ENCODE results near the gene MRPS15.

MRPS15 gene

GRCh38 chr1:36486093-36486438 lies 21.9 kb upstream of the MRPS15 start:
- Histone ChIP-seq H3K27me3 (replicated peaks in 2 of 5; ENCODE audit: control insufficient read depth in 4 of 5, insufficient read depth in 5 of 5, low read length in 4 of 5) (no peaks in the 10 kb centered on the region), H3K9me3 (ENCODE audit: control extremely low read depth in 1 of 5, control insufficient read depth in 4 of 5, insufficient read depth in 2 of 5, low read depth in 1 of 5, low read length in 4 of 5) (no peaks in the 10 kb centered on the region), H3K36me3 (ENCODE audit: control insufficient read depth in 4 of 4, insufficient read depth in 4 of 4, low read length in 3 of 4) (peaks cover 0 to 2% (median 0%) of the 10 kb centered on the region in 4 experiments), H3K27ac (ENCODE audit: insufficient read depth in 1 of 2, low read depth in 1 of 2, low read length in 2 of 2, poor library complexity in 1 of 2, severe bottlenecking in 2 of 2) (no peak overlapping the region), H3K4me3 (ENCODE audit: control insufficient read depth in 1 of 7, extremely low read depth in 1 of 7, insufficient read depth in 4 of 7, low read depth in 2 of 7, low read length in 6 of 7) (no peak overlapping the region), H3K4me1 (ENCODE audit: control extremely low read depth in 1 of 4, control insufficient read depth in 4 of 4, insufficient read depth in 4 of 4, low read length in 3 of 4) (peaks cover 7 to 52% (median 35%) of the 10 kb centered on the region in 4 experiments)
- no peak for DNase-seq
- ChIA-PET POLR2A (no interaction called here), CTCF (interaction anchor here (1.0 to 2.3 kb wide), 3 partner anchors 11 to 31 kb away, joined by 3 to 6 read pairs (median 5); no protein-coding TSS in a partner anchor)
- no CpG with 5 or more reads among the region's 2 CpGs for WGBS (ENCODE audit: insufficient coverage)

GRCh38 chr1:36484099-36484498 lies 19.9 kb upstream of the MRPS15 start:
- ChIA-PET POLR2A (no interaction called here), CTCF (interaction anchor here (1.0 kb wide), 1 partner anchor 25 kb away, joined by 3 read pairs; no protein-coding TSS in a partner anchor)

GRCh38 chr1:36482724-36483388 lies 18.7 kb upstream of the MRPS15 start, which contains the start of gene CSF3R:
CSF3R (minus strand) TSS chr1:36482913; CDS start chr1:36479496, 3,417 bp downstream.
- H3K27me3 ChIP-seq (replicated peaks in 2 of 5; ENCODE audit: control insufficient read depth in 4 of 5, insufficient read depth in 5 of 5, low read length in 4 of 5): no peaks in the 10 kb centered on the region
- peak within 1 kb of the TSS; percentile 18 to 81 (median 70) for H3K4me3 ChIP-seq (ENCODE audit: control insufficient read depth in 1 of 7, extremely low read depth in 1 of 7, insufficient read depth in 4 of 7, low read depth in 2 of 7, low read length in 6 of 7)
- CTCF ChIA-PET: interaction anchor here (0.7 to 3.1 kb wide), 4 partner anchors 19 to 67 kb away, joined by 3 to 17 read pairs (median 4); partner anchors contain the start of gene MRPS15
- peaks cover 5 to 28% (median 17%) of the 10 kb centered on the region in 4 experiments for H3K36me3 ChIP-seq (ENCODE audit: control insufficient read depth in 4 of 4, insufficient read depth in 4 of 4, low read length in 3 of 4)
- POLR2A ChIA-PET: interaction anchor here (0.7 kb wide), 1 partner anchor 9 kb away, joined by 3 read pairs; no protein-coding TSS in a partner anchor
- H3K9me3 ChIP-seq (ENCODE audit: control extremely low read depth in 1 of 5, control insufficient read depth in 4 of 5, insufficient read depth in 2 of 5, low read depth in 1 of 5, low read length in 4 of 5): no peaks in the 10 kb centered on the region
- H3K27ac ChIP-seq (ENCODE audit: insufficient read depth in 1 of 2, low read depth in 1 of 2, low read length in 2 of 2, poor library complexity in 1 of 2, severe bottlenecking in 2 of 2): peak within 1 kb of the TSS; percentile 74 to 81
- 13% methylated on average over 8 of the region's 13 CpGs for whole genome bisulfite sequencing (ENCODE audit: insufficient coverage)
- peaks cover 7 to 63% (median 43%) of the 10 kb centered on the region in 4 experiments for H3K4me1 ChIP-seq (ENCODE audit: control extremely low read depth in 1 of 4, control insufficient read depth in 4 of 4, insufficient read depth in 4 of 4, low read length in 3 of 4)
- peak; percentile 55 to 87 (median 80) for DNase-seq

More at GRCh38 chr1:36484099-36484498, 19.9 kb upstream of the MRPS15 start:
- H3K4me1 ChIP-seq (ENCODE audit: control extremely low read depth in 1 of 4, control insufficient read depth in 4 of 4, insufficient read depth in 4 of 4, low read length in 3 of 4): peaks cover 7 to 68% (median 46%) of the 10 kb centered on the region in 4 experiments
- no peak overlapping the region for H3K27ac ChIP-seq (ENCODE audit: insufficient read depth in 1 of 2, low read depth in 1 of 2, low read length in 2 of 2, poor library complexity in 1 of 2, severe bottlenecking in 2 of 2)
- no peaks in the 10 kb centered on the region for H3K27me3 ChIP-seq (replicated peaks in 2 of 5; ENCODE audit: control insufficient read depth in 4 of 5, insufficient read depth in 5 of 5, low read length in 4 of 5)
- peaks cover 3 to 21% (median 11%) of the 10 kb centered on the region in 4 experiments for H3K36me3 ChIP-seq (ENCODE audit: control insufficient read depth in 4 of 4, insufficient read depth in 4 of 4, low read length in 3 of 4)
- WGBS (ENCODE audit: insufficient coverage): 94% methylated on average over 2 of the region's 2 CpGs
- no peaks in the 10 kb centered on the region for H3K9me3 ChIP-seq (ENCODE audit: control extremely low read depth in 1 of 5, control insufficient read depth in 4 of 5, insufficient read depth in 2 of 5, low read depth in 1 of 5, low read length in 4 of 5)
- no peak overlapping the region for H3K4me3 ChIP-seq (ENCODE audit: control insufficient read depth in 1 of 7, extremely low read depth in 1 of 7, insufficient read depth in 4 of 7, low read depth in 2 of 7, low read length in 6 of 7)
- no peak for DNase-seq

GRCh38 chr1:36481771-36482723 lies 17.9 kb upstream of the MRPS15 start:
- Histone ChIP-seq H3K27ac (ENCODE audit: insufficient read depth in 1 of 2, low read depth in 1 of 2, low read length in 2 of 2, poor library complexity in 1 of 2, severe bottlenecking in 2 of 2) (peak overlapping the region; percentile 74 to 81), H3K4me3 (ENCODE audit: control insufficient read depth in 1 of 7, extremely low read depth in 1 of 7, insufficient read depth in 4 of 7, low read depth in 2 of 7, low read length in 6 of 7) (peak overlapping the region; percentile 18 to 81 (median 70)), H3K36me3 (ENCODE audit: control insufficient read depth in 4 of 4, insufficient read depth in 4 of 4, low read length in 3 of 4) (peaks cover 5 to 28% (median 19%) of the 10 kb centered on the region in 4 experiments), H3K27me3 (replicated peaks in 2 of 5; ENCODE audit: control insufficient read depth in 4 of 5, insufficient read depth in 5 of 5, low read length in 4 of 5) (no peaks in the 10 kb centered on the region), H3K9me3 (ENCODE audit: control extremely low read depth in 1 of 5, control insufficient read depth in 4 of 5, insufficient read depth in 2 of 5, low read depth in 1 of 5, low read length in 4 of 5) (no peaks in the 10 kb centered on the region), H3K4me1 (ENCODE audit: control extremely low read depth in 1 of 4, control insufficient read depth in 4 of 4, insufficient read depth in 4 of 4, low read length in 3 of 4) (peaks cover 7 to 57% (median 41%) of the 10 kb centered on the region in 4 experiments)
- 4% methylated on average over 21 of the region's 26 CpGs for WGBS (ENCODE audit: insufficient coverage)
- ChIA-PET CTCF (interaction anchor here (0.7 to 3.1 kb wide), 4 partner anchors 18 to 68 kb away, joined by 3 to 17 read pairs (median 4); partner anchors contain the start of gene MRPS15), POLR2A (interaction anchor here (0.7 kb wide), 1 partner anchor 10 kb away, joined by 3 read pairs; no protein-coding TSS in a partner anchor)
- peak in 1 of 3 donors; percentile 30 for DNase-seq

- WGBS (ENCODE audit: insufficient coverage): 88% methylated on average over 6 of the region's 6 CpGs
- POLR2A ChIA-PET: no interaction called here
- Histone ChIP-seq H3K9me3 (ENCODE audit: control extremely low read depth in 1 of 5, control insufficient read depth in 4 of 5, insufficient read depth in 2 of 5, low read depth in 1 of 5, low read length in 4 of 5) (no peaks in the 10 kb centered on the region), H3K27me3 (replicated peaks in 2 of 5; ENCODE audit: control insufficient read depth in 4 of 5, insufficient read depth in 5 of 5, low read length in 4 of 5) (no peaks in the 10 kb centered on the region), H3K36me3 (ENCODE audit: control insufficient read depth in 4 of 4, insufficient read depth in 4 of 4, low read length in 3 of 4) (peaks cover 5 to 28% (median 19%) of the 10 kb centered on the region in 4 experiments), H3K4me3 (ENCODE audit: control insufficient read depth in 1 of 7, extremely low read depth in 1 of 7, insufficient read depth in 4 of 7, low read depth in 2 of 7, low read length in 6 of 7) (peak overlapping the region in 6 of 7 experiments; percentile 68 to 81 (median 72)), H3K27ac (ENCODE audit: insufficient read depth in 1 of 2, low read depth in 1 of 2, low read length in 2 of 2, poor library complexity in 1 of 2, severe bottlenecking in 2 of 2) (peak overlapping the region in 1 of 2 experiments; percentile 81), H3K4me1 (ENCODE audit: control extremely low read depth in 1 of 4, control insufficient read depth in 4 of 4, insufficient read depth in 4 of 4, low read length in 3 of 4) (peaks cover 7 to 47% (median 38%) of the 10 kb centered on the region in 4 experiments)
- CTCF ChIA-PET: interaction anchor here (3.1 kb wide), 1 partner anchor 34 kb away, joined by 17 read pairs; no protein-coding TSS in a partner anchor
- DNase-seq: no peak
Measured at GRCh38 chr1:36481091-36481490, 16.9 kb upstream of the MRPS15 start.

- CTCF ChIA-PET: interaction anchor here (1.7 to 1.8 kb wide), 2 partner anchors 10 to 12 kb away, joined by 4 to 8 read pairs; no protein-coding TSS in a partner anchor
- Histone ChIP-seq H3K27ac (ENCODE audit: insufficient read depth in 1 of 2, low read depth in 1 of 2, low read length in 2 of 2, poor library complexity in 1 of 2, severe bottlenecking in 2 of 2) (no peak overlapping the region), H3K9me3 (ENCODE audit: control extremely low read depth in 1 of 5, control insufficient read depth in 4 of 5, insufficient read depth in 2 of 5, low read depth in 1 of 5, low read length in 4 of 5) (no peaks in the 10 kb centered on the region), H3K4me3 (ENCODE audit: control insufficient read depth in 1 of 7, extremely low read depth in 1 of 7, insufficient read depth in 4 of 7, low read depth in 2 of 7, low read length in 6 of 7) (no peak overlapping the region), H3K36me3 (ENCODE audit: control insufficient read depth in 4 of 4, insufficient read depth in 4 of 4, low read length in 3 of 4) (peaks cover 12 to 37% (median 28%) of the 10 kb centered on the region in 4 experiments), H3K4me1 (ENCODE audit: control extremely low read depth in 1 of 4, control insufficient read depth in 4 of 4, insufficient read depth in 4 of 4, low read length in 3 of 4) (peaks cover 7 to 44% (median 37%) of the 10 kb centered on the region in 4 experiments), H3K27me3 (replicated peaks in 2 of 5; ENCODE audit: control insufficient read depth in 4 of 5, insufficient read depth in 5 of 5, low read length in 4 of 5) (no peaks in the 10 kb centered on the region)
- POLR2A ChIA-PET: no interaction called here
- DNase-seq: no peak
- WGBS (ENCODE audit: insufficient coverage): 100% methylated on average over 2 of the region's 2 CpGs
Measured at GRCh38 chr1:36480161-36480560, 16.0 kb upstream of the MRPS15 start.
